ENCODE results near the gene NRARP. TPM values are rescaled to one million over a fixed set of nuclear protein-coding genes. Genes with fewer than 3 reads are reported as not detected.
A peak's percentile ranks its signal among the peaks of the same experiment; 100 is the strongest.

NRARP gene
- total RNA-seq, 2 experiments from 2014 or later: 2.1 TPM

GRCh38 chr9:137306066-137306849, 4.2 kb upstream of the NRARP start:
- Mint-ChIP-seq H3K4me1 (peaks cover 9% of the 10 kb centered on the region), H3K4me3 (no peak overlapping the region), H3K9me3 (ENCODE audit: low read depth) (no peaks in the 10 kb centered on the region), H3K36me3 (ENCODE audit: low read depth) (no peaks in the 10 kb centered on the region), H3K27ac (no peak overlapping the region), H3K27me3 (no peaks in the 10 kb centered on the region)
- ATAC-seq (no peak), DNase-seq (no peak)
- ChIA-PET CTCF (no interaction called here), POLR2A (no interaction called here)
- intact Hi-C loops (cut with DNase I, micrococcal nuclease): no loop called here

GRCh38 chr9:137305798-137306065, 3.7 kb upstream of the NRARP start:
- Mint-ChIP-seq H3K27me3 (peaks cover 2% of the 10 kb centered on the region), H3K4me1 (peaks cover 11% of the 10 kb centered on the region)

GRCh38 chr9:137305060-137305797, 3.2 kb upstream of the NRARP start:
- H3K9me3 Mint-ChIP-seq (ENCODE audit: low read depth): no peaks in the 10 kb centered on the region
- peak; percentile 86 for DNase-seq
- ChIA-PET CTCF (interaction anchor here (0.5 kb wide), 1 partner anchor 230 kb away, joined by 4 read pairs; no protein-coding TSS in a partner anchor), POLR2A (no interaction called here)
- ATAC-seq: peak; percentile 65
- H3K27me3 Mint-ChIP-seq: peaks cover 3% of the 10 kb centered on the region
- H3K27ac Mint-ChIP-seq: peak overlapping the region; percentile 51
- no peak overlapping the region for H3K4me3 Mint-ChIP-seq
- intact Hi-C loops (cut with DNase I, micrococcal nuclease): no loop called here
- peaks cover 13% of the 10 kb centered on the region for H3K4me1 Mint-ChIP-seq
- no peaks in the 10 kb centered on the region for H3K36me3 Mint-ChIP-seq (ENCODE audit: low read depth)

More at GRCh38 chr9:137305798-137306065, 3.7 kb upstream of the NRARP start:
- intact Hi-C loops (cut with DNase I, micrococcal nuclease): no loop called here
- Mint-ChIP-seq H3K4me3 (no peak overlapping the region), H3K9me3 (ENCODE audit: low read depth) (no peaks in the 10 kb centered on the region), H3K36me3 (ENCODE audit: low read depth) (no peaks in the 10 kb centered on the region), H3K27ac (peak overlapping the region; percentile 51)
- POLR2A ChIA-PET: no interaction called here
- ATAC-seq: no peak
- no peak for DNase-seq
- CTCF ChIA-PET: no interaction called here

- no peaks in the 10 kb centered on the region for H3K9me3 Mint-ChIP-seq (ENCODE audit: low read depth)
- peaks cover 17% of the 10 kb centered on the region for H3K4me1 Mint-ChIP-seq
- intact Hi-C loops (cut with DNase I, micrococcal nuclease): no loop called here
- ATAC-seq: no peak
- POLR2A ChIA-PET: interaction anchor here (0.6 kb wide), 1 partner anchor 1528 kb away, joined by 5 read pairs; no protein-coding TSS in a partner anchor
- peaks cover 7% of the 10 kb centered on the region for H3K27me3 Mint-ChIP-seq
- H3K27ac Mint-ChIP-seq: no peak overlapping the region
- no peaks in the 10 kb centered on the region for H3K36me3 Mint-ChIP-seq (ENCODE audit: low read depth)
- DNase-seq: no peak
- no peak overlapping the region for H3K4me3 Mint-ChIP-seq
- CTCF ChIA-PET: interaction anchor here (0.5 kb wide), 1 partner anchor 231 kb away, joined by 4 read pairs; no protein-coding TSS in a partner anchor
These were observed 2.5 kb upstream of the NRARP start for GRCh38 chr9:137304383-137305059.

GRCh38 chr9:137303893-137304382, 1.9 kb upstream of the NRARP start:
- CTCF ChIA-PET: interaction anchor here (0.6 to 0.8 kb wide), 3 partner anchors 14 to 344 kb away, joined by 3 to 4 read pairs (median 4); no protein-coding TSS in a partner anchor
- POLR2A ChIA-PET: interaction anchor here (0.6 kb wide), 1 partner anchor 1527 kb away, joined by 5 read pairs; no protein-coding TSS in a partner anchor
- ATAC-seq (no peak), DNase-seq (no peak)
- intact Hi-C loops (cut with DNase I, micrococcal nuclease): loop anchor here in 1 of 2 experiments (2.0 kb wide), 2 partner anchors 23 to 175 kb away; no protein-coding TSS in a partner anchor
- Mint-ChIP-seq H3K27me3 (peaks cover 9% of the 10 kb centered on the region), H3K4me1 (peaks cover 17% of the 10 kb centered on the region), H3K4me3 (no peak overlapping the region), H3K9me3 (ENCODE audit: low read depth) (no peaks in the 10 kb centered on the region), H3K27ac (no peak overlapping the region), H3K36me3 (ENCODE audit: low read depth) (no peaks in the 10 kb centered on the region)

GRCh38 chr9:137303151-137303892, 1.3 kb upstream of the NRARP start:
- H3K4me3 Mint-ChIP-seq: peak overlapping the region; percentile 28
- intact Hi-C loops (cut with DNase I, micrococcal nuclease): loop anchor here in 1 of 2 experiments (2.0 kb wide), 2 partner anchors 23 to 175 kb away; no protein-coding TSS in a partner anchor
- ChIA-PET POLR2A (interaction anchor here (0.6 kb wide), 1 partner anchor 1527 kb away, joined by 5 read pairs; no protein-coding TSS in a partner anchor), CTCF (interaction anchor here (0.6 to 0.8 kb wide), 4 partner anchors 15 to 344 kb away, joined by 3 to 4 read pairs (median 4); no protein-coding TSS in a partner anchor)
- DNase-seq (no peak), ATAC-seq (no peak)
- peaks cover 9% of the 10 kb centered on the region for H3K27me3 Mint-ChIP-seq
- peaks cover 17% of the 10 kb centered on the region for H3K4me1 Mint-ChIP-seq
- no peaks in the 10 kb centered on the region for H3K9me3 Mint-ChIP-seq (ENCODE audit: low read depth)
- H3K27ac Mint-ChIP-seq: no peak overlapping the region
- no peaks in the 10 kb centered on the region for H3K36me3 Mint-ChIP-seq (ENCODE audit: low read depth)

GRCh38 chr9:137302449-137303150, 529 bp upstream of the NRARP start:
- peaks cover 9% of the 10 kb centered on the region for H3K27me3 Mint-ChIP-seq
- ChIA-PET CTCF (interaction anchor here (0.5 to 1.3 kb wide), 6 partner anchors 9 to 898 kb away, joined by 3 to 6 read pairs (median 3); no protein-coding TSS in a partner anchor), POLR2A (interaction anchor here (0.6 kb wide), 1 partner anchor 98 kb away, joined by 4 read pairs; no protein-coding TSS in a partner anchor)
- H3K4me1 Mint-ChIP-seq: peaks cover 16% of the 10 kb centered on the region
- peak overlapping the region; percentile 28 for H3K4me3 Mint-ChIP-seq
- H3K27ac Mint-ChIP-seq: no peak overlapping the region
- ATAC-seq: peak; percentile 40
- intact Hi-C loops (cut with DNase I, micrococcal nuclease): loop anchor here in 1 of 2 experiments (1.0 to 2.0 kb wide), 5 partner anchors 24 to 303 kb away; partner anchors contain the start of genes ARRDC1, EXD3 and NOXA1
- H3K9me3 Mint-ChIP-seq (ENCODE audit: low read depth): no peaks in the 10 kb centered on the region
- no peak for DNase-seq
- H3K36me3 Mint-ChIP-seq (ENCODE audit: low read depth): no peaks in the 10 kb centered on the region

GRCh38 chr9:137301081-137301947, 757 bp downstream of the NRARP start:
- H3K27me3 Mint-ChIP-seq: peaks cover 19% of the 10 kb centered on the region
- peak; percentile 59 for DNase-seq
- CTCF ChIA-PET: interaction anchor here (0.6 to 1.4 kb wide), 8 partner anchors 8 to 230 kb away, joined by 3 to 6 read pairs (median 3); no protein-coding TSS in a partner anchor
- H3K4me3 Mint-ChIP-seq: peak overlapping the region; percentile 74
- intact Hi-C loops (cut with DNase I, micrococcal nuclease): no loop called here
- POLR2A ChIA-PET: interaction anchor here (1.1 kb wide), 1 partner anchor 251 kb away, joined by 3 read pairs; the partner anchor contains the start of gene MRPL41
- no peaks in the 10 kb centered on the region for H3K36me3 Mint-ChIP-seq (ENCODE audit: low read depth)
- no peak overlapping the region for H3K27ac Mint-ChIP-seq
- no peaks in the 10 kb centered on the region for H3K9me3 Mint-ChIP-seq (ENCODE audit: low read depth)
- H3K4me1 Mint-ChIP-seq: peaks cover 15% of the 10 kb centered on the region
- peak; percentile 14 for ATAC-seq

GRCh38 chr9:137300567-137301080, 1.4 kb downstream of the NRARP start:
- H3K4me1 Mint-ChIP-seq: peaks cover 12% of the 10 kb centered on the region
- H3K36me3 Mint-ChIP-seq (ENCODE audit: low read depth): no peaks in the 10 kb centered on the region
- ATAC-seq (no peak), DNase-seq (no peak)
- no peaks in the 10 kb centered on the region for H3K9me3 Mint-ChIP-seq (ENCODE audit: low read depth)
- peaks cover 19% of the 10 kb centered on the region for H3K27me3 Mint-ChIP-seq
- intact Hi-C loops (cut with DNase I, micrococcal nuclease): no loop called here
- peak overlapping the region; percentile 58 for H3K27ac Mint-ChIP-seq
- ChIA-PET CTCF (interaction anchor here (1.4 kb wide), 1 partner anchor 97 kb away, joined by 3 read pairs; no protein-coding TSS in a partner anchor), POLR2A (no interaction called here)
- H3K4me3 Mint-ChIP-seq: peak overlapping the region; percentile 74

Measured in activated CD4-positive, alpha-beta T cell treated with anti-CD3 and anti-CD28 coated beads for 36 hours (primary cell).